Fibroblast of skin of left quadriceps (primary cell): ENCODE results near the gene COL23A1.
A peak's percentile ranks its signal among the peaks of the same experiment; 100 is the strongest.
"Not testable (repeated sequence)": the region's sequence is repeated elsewhere in the genome, so short reads cannot be mapped to it uniquely, and the experiment has no call there.

Source experiments
- DNase-seq, 2 experiments: peaks; one replicate each; pipeline ENCODE4 v3.0.0-alpha.2; 2013; ENCODE audit warnings: low read depth in 2 of 2

COL23A1 gene

GRCh38 chr5:178324481-178325310 lies 265.5 kb downstream of the COL23A1 start:
- DNase-seq, result no peak

- no peak for DNase-seq
Observed at GRCh38 chr5:178323961-178324360, 266.2 kb downstream of the COL23A1 start.

GRCh38 chr5:178323541-178323865 lies 266.7 kb downstream of the COL23A1 start:
- no peak for DNase-seq

GRCh38 chr5:178322736-178323540 lies 267.3 kb downstream of the COL23A1 start:
- no peak for DNase-seq

- DNase-seq, result no peak
Observed at GRCh38 chr5:178320281-178320855, 269.8 kb downstream of the COL23A1 start.

- DNase-seq, result no peak
Observed at GRCh38 chr5:178319541-178320041, 270.6 kb downstream of the COL23A1 start.

- DNase-seq, result no peak
Observed at GRCh38 chr5:178318893-178319292, 271.3 kb downstream of the COL23A1 start.

GRCh38 chr5:178318382-178318781 lies 271.8 kb downstream of the COL23A1 start:
- DNase-seq, result no peak

- not testable (repeated sequence) for DNase-seq
Observed at GRCh38 chr5:178317727-178318126, 272.5 kb downstream of the COL23A1 start.

GRCh38 chr5:178314961-178315820 lies 275.0 kb downstream of the COL23A1 start:
- DNase-seq, result no peak

GRCh38 chr5:178314061-178314660 lies 276.0 kb downstream of the COL23A1 start:
- DNase-seq, result no peak

- DNase-seq, result no peak
Observed at GRCh38 chr5:178313316-178313715, 276.9 kb downstream of the COL23A1 start.

- peak in 1 of 2 experiments; percentile 5 for DNase-seq
Observed at GRCh38 chr5:178312880-178313282, 277.3 kb downstream of the COL23A1 start.

- no peak for DNase-seq
Observed at GRCh38 chr5:178310130-178310865, 279.9 kb downstream of the COL23A1 start.

GRCh38 chr5:178309271-178310013 lies 280.8 kb downstream of the COL23A1 start:
- no peak for DNase-seq

- DNase-seq, result no peak
Observed at GRCh38 chr5:178308541-178309092, 281.6 kb downstream of the COL23A1 start.

GRCh38 chr5:178307267-178308045 lies 282.7 kb downstream of the COL23A1 start:
- DNase-seq, result no peak

GRCh38 chr5:178306430-178307225 lies 283.6 kb downstream of the COL23A1 start:
- DNase-seq, result no peak
